Activated CD4-positive, alpha-beta T cell treated with anti-CD3 and anti-CD28 coated beads, Interleukin-2, Interleukin-4, amounts not matched to agents 100 ng/mL and 50 ng/mL, durations not matched to agents 16 hours and 8 hours (primary cell): ENCODE results near the gene ADGRD2.

Source experiments
- DNase-seq: peaks from one replicate; pipeline ENCODE4 v3.0.0-alpha.2; 2020; ENCODE audit warnings: low spot score

The ADGRD2 gene

DNA sequence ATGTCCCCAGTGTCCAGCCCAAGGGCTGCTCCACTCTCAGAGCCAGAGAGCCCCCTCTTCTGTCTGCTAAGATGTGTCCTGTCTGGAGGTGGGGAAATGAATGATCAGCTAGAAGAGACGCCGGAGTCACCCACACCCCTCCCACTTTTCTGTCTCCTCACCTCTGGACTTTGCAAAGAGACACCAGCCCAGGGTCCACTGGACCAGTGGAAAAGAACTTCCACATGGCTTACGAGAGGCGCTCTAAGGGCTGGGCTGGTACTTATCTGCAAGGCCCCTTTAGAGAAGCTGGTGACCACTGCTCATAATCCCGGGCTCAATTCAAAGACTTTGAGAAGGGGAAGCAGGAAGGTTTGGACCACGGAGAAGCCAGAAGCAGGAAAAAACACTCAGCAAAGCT is 47.8 kb downstream of the ADGRD2 start:
- no peak for DNase-seq

DNA sequence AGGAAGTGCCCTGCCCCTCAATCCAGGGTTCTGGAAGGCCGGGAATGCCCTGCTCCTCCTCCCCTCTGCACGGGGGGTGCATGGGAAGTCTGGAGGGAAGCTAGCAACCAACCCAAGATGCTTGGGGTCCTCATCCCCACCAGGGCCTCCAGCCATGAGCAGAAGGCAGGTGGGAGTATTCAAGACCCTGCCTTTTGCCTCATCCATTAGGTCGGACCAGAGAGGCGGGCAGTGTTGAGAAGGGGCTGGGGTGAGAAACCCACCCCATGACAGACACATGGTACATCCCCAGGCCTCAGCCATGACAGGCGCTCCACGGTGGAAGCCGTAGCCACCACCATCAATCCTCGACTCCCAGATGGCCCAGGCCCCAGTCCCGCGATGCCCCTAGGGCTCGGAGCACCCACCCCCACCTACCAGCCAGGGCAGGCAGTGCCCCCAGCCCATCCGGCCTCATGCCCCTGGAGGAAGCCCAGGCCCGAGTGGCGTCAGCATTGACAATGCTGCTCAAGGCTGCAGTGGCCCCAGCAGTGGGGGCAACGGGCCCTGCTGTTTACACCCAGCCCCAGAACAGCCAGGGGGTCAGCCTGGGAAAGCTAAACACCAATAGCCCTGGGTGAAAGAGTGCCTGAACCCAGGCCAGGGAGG is 48.4 kb downstream of the ADGRD2 start:
- DNase-seq, result no peak

DNA sequence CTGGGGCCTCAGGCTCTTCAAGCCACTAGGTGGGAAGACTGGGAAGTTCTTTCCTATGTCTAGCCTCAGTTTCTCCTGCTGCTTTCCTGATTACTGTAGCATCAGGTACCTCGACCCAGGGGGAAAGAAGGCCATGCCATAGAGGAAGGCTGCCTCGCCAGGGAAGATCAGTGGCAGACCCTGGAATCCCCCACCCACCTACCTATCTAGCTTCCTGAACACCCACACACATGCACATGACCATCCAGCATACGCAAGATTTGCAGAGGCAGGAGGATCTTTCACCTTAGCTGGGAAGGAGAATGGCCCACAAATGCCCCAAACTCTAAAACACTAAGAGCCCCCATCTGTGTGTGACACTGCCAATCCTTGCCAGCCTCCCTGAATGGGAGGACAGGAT is 49.0 kb downstream of the ADGRD2 start:
- DNase-seq, result no peak

DNA sequence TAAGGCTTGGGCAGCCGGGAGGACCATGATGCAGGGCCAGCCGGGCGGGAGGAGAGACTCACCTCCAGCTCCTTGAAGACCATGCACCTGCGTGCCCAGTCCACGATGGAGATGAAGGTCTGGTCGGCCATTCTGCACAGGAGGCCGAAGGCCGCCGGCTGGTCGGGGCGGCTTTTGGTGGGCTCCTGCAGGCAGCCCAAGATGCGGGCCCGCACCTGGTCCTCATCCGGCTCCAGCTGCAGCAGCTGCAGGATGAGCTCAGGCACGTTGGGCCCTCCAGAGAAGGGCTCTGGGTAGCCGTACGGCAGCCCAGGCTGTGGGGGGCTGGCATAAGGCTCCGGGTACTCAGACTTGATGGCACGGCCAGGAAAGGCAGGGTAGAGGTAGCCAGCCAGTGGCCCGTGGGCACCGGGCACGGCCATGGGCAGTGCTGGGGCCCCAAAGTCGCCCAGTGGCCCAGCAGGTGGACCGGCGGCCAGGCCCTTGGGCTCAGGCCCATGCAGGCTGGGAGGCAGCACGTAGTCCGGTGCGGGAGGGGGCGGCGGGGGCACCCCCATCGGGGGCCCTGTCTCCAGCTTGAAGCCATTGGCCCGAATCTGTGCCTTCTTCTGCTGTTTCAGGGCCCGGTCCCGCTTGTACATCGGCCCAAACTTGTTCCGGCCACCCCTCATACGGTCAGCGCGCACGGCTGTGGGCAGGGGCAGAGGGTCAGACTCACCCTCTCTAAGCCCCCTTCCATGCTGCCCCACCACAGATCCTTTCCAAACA is 50.0 kb downstream of the ADGRD2 start:
- DNase-seq, result no peak

DNA sequence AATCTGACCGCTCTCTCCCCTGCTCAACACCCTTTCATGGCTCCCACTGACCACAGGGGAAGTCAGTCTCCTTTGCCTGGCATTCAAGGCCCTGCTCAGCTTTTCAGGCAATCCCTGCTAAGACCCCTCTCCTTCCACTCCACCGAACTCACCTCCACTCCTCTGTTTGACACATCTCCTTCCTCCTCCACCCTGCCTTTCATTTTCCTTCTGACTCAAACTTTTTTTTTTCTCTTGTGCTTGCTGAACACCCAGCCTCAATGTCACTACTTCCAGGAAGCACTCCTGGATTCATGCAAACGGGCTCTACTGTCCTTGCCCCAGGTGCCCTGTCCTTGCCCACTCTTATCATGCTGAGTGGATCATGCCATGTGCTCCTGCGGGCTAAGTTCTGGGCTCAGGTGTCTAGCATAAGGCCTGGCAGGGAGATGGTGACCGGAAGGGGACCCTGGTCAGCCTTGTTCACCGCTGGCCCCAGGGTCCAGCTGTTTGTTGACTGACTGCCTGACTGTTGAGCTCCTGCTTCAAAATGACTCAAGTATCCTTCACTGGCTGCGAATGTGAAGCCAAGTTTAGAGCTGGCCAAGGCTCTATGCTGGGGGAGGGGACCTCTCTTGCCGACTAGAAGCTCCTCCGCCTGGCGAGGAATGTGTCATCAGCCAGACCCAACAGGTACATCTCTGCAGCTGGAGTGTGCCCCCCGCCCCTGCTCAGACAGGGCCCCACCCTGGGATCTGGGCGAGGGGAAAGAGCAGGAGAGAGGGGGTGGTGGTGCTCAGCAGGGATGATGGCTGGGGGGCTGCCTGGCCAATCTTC is 50.8 kb downstream of the ADGRD2 start:
- peak; percentile 15 for DNase-seq

DNA sequence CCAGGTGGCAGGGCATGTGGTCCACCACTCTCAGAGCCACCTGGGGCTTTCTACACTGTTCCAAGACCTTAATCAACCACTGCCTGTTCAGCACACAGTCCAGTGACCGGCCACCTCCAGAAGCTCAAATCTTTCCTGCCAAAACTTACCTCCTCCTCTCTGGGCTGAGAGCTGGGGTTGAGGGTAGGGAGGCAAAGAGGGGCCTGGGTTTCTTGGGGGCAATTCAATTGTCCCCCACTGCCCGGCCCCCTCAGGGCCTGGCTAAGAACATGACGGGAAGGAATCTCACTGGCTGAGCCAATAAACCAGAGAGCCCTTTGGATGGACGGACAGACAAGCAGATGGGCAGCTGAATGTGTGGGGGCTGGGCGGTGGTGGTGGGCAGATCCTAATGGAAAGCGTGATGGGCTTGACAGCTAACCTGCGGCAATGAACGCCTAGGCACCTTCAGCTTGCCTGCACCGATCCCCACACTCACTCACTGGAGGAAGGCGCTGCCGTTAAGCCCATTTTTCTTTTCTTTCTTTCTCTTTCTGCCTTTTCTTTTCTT is 51.6 kb downstream of the ADGRD2 start:
- DNase-seq, result no peak

DNA sequence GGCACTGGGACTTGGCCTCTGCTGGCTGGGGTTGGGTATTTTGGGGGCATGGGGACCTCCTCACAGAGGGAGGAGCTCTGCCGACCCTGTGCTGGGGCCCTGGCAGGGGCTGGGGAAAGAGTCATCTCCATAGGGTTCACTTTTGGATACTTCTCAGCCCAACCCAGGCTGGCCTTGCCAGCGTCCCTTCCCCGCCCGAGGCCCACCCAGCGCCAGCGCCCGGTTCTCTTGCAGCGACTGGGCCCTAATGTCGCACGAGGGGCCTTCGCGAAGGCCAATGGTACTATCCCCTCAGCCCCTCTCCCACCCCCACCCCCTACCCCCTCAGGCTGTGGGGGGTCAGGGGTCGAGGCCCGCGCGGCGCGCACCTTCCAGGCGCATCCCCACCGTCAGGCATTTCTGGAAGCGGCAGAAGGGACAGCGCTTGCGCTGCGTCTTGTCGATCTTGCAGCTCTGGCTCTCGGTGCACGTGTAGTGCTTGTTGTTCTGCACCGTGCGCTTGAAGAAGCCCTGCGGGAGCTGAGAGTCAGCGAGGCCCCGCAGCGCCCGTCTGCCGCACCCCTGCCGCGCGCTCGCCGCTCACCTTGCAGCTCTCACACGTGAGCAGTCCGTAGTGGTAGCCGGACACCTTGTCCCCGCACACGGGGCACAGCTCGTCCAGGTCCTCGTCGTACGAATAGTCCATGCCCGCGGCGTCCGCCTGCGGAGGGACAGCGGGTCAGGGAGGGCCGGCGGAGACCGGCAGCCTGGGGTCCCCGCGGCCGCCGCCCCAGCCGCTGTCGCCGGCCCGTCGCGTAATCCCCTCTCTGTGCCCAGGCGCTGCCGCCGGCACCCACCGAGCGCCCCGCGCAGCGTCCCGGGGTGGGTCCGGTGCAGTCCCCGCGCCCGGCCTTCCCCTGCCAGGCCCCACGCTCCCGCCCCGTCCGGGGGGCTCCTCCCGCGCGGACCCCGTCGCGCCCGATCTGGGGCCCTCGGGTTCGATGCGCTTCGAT is 52.8 kb downstream of the ADGRD2 start:
- no peak for DNase-seq

DNA sequence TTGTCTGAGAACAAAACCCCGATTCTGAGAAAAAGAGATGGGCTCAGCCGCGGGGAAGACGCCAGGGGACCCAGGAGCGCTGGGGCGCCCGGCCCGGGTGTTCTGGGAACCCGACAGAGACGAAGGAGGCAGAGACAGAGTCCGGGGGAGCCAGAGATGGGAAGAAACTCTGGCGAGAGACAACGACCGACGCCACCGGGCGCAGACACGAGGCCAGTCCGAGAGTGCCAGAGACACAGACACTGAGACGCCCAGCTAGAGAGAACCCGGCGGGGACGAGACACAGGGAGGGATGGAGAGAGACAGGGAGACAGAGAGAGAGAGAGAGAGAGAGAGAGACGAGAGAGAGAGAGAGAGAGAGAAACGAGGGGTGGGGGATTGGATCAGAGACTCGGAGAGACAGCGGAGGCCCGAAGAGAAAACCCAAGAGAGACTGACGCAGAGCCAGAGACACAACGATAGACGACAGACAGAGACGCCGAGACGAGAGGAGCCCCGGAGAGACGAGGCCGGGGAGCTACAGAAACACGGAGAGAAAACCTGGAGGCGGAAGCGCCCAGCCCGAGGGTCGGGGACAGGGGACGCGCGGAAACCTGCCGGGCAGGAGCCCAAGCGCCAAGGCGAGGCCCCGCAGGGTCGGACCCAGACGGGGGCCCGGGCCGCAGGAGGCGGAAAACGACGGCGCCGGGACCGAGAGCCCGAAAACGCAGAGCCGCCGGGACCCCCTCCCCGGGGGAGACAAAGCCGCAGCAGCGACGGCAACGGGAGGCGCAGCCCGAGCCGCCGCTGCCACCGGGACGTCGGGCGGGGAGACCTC is 53.7 kb downstream of the ADGRD2 start:
- no peak for DNase-seq

DNA sequence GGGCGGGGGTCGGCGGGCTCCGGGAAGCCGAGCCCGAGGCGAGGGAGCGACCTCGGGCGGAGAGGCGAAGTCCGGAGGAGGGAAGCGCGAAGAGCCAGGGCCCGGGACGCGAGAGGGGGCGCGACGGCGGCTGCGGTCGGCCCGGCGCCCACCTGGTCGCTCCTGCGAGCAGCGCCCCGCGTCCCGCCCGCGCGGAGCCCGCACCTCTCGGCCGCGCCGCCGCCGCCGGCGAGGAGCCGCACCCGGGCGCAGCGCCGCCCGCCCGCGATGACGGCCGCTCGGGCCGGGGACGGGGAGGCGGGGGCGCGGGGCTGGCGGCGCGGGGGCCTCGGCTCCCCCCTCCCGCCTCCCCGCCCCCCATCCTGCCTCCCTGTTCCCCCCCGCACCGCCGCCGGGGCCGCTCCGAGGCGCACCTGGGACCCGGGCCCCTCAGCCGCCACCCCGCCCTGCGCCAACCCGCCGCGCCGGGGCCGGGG is 54.3 kb downstream of the ADGRD2 start:
- DNase-seq, result no peak

DNA sequence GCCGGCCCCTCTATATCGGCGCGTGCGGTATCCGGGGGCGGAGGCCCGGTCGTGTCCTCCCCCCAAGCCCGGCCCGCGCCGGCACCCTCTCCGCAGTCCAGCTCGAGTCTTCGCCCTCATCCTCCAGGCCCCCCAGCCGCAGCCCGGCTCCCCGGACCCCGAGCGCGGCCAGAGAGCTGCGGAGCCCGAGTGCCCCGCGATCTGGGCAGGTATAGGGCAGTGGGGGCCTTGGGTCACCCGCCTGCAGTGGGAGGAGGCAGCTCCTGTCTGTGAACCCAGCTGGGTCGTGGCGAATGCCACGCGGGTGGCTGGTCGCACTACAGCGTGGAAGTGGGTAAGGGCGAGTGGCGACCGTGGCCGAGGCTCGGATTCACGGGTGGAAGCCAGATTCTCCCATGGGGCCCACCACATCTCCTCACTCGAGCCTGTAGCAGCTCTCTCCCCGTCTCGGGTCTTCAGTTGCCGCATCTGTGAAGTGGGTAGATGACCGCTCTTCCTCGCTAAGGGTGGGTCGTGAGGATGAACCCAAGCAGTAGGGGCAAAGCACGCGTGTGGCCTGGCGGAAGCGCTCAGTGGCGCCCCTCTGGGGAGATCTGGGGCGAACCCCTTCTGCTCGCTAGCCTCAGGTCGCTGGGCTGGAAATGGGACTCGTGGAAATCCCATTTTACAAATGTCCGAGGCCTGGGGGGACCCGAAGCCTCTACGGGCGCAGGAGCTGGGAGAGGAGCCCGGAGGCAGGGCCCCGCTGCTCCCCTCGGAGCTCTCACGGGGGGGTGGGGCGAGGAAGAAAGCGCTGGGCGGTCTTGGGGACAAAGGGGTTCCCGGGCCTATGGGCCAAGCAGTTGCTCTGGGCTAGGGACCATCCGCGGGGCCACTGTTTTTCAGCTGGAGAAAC is 55.0 kb downstream of the ADGRD2 start:
- DNase-seq, result no peak

DNA sequence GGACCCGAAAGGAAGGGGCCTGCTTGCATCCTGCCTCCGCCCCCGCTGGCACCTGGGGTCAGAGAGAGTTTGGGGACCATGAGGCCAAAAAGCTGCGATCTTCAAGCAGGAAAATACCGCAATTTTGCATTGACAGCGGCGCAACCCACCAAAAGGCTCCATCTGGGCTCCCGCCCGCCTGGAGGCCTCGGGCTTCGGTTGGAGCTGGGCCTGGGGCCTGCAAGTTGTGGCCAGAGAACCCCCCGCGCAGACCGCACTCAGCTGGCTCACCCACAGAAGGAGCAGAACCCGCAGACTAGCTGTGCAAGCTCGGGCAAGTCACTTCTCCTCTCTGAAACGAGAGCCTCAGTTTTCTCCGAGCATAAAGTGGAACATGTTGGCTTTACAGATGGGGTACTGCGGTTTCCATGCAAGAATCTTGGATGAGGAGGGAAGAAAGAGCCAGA is 55.7 kb downstream of the ADGRD2 start:
- no peak for DNase-seq

DNA sequence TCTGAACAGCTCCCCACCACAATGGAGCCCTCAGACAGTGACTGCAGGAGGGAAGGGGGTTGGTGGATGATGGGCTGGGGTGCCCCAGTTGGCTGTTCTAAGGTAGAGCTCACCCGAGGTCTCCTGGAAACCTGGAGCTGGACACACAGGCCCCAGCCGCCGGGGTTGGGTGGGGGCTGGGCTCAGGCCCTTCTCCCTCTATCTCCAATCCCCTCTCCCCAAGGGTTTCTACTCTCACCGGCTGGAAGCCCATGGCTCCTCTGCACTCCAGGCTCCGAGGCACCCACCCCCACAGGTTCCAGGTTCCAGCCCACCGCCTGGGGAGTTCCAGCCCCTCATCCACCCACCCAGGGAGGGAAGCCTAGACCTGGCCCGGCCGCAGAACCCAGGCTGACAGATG is 56.2 kb downstream of the ADGRD2 start:
- no peak for DNase-seq

DNA sequence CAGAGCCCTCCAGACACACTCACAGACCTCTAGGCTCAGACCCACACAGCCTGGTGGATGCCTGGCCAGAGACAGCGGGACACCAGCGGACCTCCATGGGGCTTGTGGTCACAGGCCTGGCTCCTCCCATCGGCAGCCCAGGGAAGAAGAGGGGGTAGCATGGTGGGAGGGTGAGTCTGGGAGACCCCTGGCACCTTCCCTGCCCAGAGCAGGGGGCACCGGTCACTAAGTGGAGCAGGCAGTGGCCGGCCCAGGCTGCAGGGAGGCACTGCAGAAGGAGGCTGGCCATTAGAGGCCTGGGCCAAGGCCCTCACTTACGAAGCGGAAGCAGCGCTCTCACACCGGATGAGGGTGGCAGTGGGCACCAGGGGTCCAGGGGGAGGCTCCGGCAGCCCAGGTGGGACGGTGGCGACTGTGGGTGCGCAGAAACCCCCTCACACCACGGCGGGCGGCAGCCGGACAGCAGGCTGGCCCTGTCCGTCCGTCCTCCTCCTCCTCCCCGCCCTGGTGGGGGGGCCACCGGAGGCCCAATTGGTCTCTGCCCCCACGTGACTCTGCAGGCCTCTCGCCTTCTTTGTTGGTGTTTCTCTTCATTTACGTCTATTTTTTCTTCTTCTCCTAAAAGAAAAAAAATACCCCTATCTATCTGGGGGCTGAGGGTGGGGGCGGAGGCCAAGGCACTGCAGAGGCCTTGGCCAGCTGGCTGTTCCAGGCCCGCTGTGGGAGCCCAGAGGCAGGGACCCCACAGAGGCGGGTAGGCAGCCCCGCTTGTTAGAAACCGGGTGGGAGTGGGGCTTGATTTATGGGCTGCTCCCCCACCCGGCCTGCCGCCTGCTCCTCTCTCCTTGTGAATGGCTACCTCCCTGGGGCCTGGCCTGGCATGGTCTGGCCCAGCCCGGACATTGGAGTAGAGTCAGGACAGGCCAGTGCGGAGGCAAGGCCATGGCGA is 57.0 kb downstream of the ADGRD2 start, which contains the start of gene NR5A1:
Gene NR5A1, minus strand, starts transcription at position 469 of the 949 bp plus-strand sequence. CDS start 4,004 bp downstream, outside the sequence.
- no peak for DNase-seq

DNA sequence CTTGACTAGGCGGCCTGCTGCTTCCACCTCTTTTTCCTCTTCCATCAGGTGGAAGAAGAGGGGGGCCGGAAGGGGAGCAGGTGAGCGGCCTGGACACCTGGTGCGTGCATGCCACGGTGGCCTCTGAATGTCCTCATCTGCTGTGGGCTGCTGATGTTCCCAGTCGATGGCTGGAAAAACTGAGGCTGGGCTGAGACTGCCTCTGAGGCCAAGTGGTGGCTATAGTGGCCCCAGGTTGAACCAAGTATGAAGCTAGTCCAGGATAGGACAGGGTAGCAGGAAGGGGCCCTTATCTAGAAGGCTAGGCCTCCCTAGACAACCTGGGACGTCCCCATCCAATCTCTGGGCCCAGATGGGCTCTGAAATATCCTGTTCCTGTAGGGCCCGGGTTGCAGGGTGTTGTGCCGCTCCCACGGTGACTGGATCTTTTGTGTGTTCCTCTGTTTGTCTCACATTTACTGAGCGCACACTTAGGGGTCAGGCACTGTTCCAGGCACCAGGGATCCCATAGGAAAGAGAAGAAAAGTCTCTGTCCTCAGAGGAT is 57.7 kb downstream of the ADGRD2 start:
- DNase-seq, result no peak

DNA sequence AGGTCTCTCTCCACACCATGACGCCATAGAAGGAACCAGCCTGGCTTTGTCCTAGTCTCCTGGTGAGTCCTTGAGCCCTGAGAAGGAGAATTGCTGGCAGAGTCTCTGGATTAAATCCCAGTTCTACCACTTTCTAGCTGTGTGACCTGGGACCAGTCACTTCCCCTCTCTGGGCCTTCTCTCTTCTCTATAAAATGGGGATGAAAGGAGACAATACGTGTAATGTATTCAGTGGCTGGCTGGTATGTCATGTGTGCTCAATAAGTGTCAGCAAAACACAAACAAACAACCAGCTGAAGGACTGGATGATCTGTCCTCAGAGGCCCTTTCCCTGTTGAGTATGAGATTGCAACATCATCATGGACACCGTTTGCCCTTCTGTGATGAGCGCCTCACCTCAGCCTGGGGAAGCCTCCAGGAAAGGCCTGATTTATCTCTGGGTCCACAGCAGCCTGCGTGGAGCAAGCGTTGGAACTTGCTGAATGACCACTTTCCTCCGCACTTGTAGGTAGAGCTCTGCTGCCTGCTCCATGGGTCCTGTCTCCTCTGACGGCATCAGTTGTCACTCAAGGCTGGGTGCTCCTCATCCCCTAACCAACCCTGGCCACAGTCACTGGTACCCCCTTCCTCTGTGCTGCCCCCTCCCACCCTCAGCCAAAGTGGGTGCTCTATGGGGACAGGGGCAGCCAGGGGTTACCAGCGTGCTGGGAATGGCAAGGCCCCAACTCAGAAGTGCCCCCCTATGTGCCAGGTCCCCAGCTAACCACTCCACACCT is 60.6 kb downstream of the ADGRD2 start:
- DNase-seq, result no peak

DNA sequence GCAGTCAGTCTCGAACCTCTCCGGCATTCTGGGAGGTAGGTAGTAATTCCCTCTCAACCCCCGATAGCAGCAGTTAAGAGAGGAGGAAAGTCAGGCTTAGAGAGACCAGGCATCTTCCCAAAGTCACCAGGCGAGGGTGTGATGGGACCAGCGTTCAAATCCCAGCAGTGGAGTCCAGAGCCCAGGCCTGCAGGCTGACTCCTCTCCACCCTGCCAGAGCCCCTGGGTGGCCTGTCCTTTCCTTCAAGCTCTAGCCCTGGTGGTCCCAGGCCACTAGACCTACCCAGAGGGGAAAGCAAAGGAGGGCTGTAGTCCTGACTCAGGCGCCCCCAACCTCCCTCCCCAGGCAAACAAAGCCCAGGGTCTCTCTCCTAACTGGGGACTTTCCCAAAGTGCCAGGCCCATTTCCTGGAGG is 61.2 kb downstream of the ADGRD2 start:
- no peak for DNase-seq
